DMS153 treated with DMSO at 0.1 percent for 48 hours (cell line): ENCODE data around the gene KAT2B.

Experiments
- DNase-seq: peaks from one replicate; lab custom pipeline; 2025; ENCODE audit not compliant: unreplicated experiment; lab: John Stamatoyannopoulos, UW

KAT2B gene

GRCh38 chr3:20141851-20142250 is 101.6 kb downstream of the KAT2B start:
- DNase-seq, result peak; percentile 0

GRCh38 chr3:20142517-20142916 is 102.3 kb downstream of the KAT2B start:
- DNase-seq, result no peak

GRCh38 chr3:20143519-20143918 is 103.3 kb downstream of the KAT2B start:
- DNase-seq, result no peak

GRCh38 chr3:20145874-20146273 is 105.6 kb downstream of the KAT2B start:
- no peak for DNase-seq

- no peak for DNase-seq
These were observed 106.1 kb downstream of the KAT2B start for GRCh38 chr3:20146301-20146700.

- DNase-seq, result no peak
These were observed 107.1 kb downstream of the KAT2B start for GRCh38 chr3:20147361-20147760.

GRCh38 chr3:20148466-20148865 is 108.2 kb downstream of the KAT2B start:
- DNase-seq, result no peak

GRCh38 chr3:20154078-20154477 is 113.8 kb downstream of the KAT2B start:
- no peak for DNase-seq

GRCh38 chr3:20154928-20155327 is 114.7 kb downstream of the KAT2B start:
- no peak for DNase-seq

GRCh38 chr3:20160230-20160629 is 120.0 kb downstream of the KAT2B start:
- DNase-seq, result no peak

- no peak for DNase-seq
These were observed 121.5 kb downstream of the KAT2B start for GRCh38 chr3:20161714-20162113.

GRCh38 chr3:20173844-20174410 is 133.7 kb downstream of the KAT2B start:
- no peak for DNase-seq

GRCh38 chr3:20181276-20181675 is 141.0 kb downstream of the KAT2B start:
- DNase-seq, result no peak

- no peak for DNase-seq
These were observed 142.0 kb downstream of the KAT2B start for GRCh38 chr3:20182206-20182605.

- DNase-seq, result no peak
These were observed 145.1 kb downstream of the KAT2B start for GRCh38 chr3:20185331-20185678.

- peak; percentile 20 for DNase-seq
These were observed 145.7 kb downstream of the KAT2B start, which contains the start of gene SGO1 for GRCh38 chr3:20185679-20186599. Gene SGO1 (minus strand): TSS chr3:20186206. CDS start chr3:20184027, 2,179 bp downstream.

- DNase-seq, result no peak
These were observed 146.4 kb downstream of the KAT2B start for GRCh38 chr3:20186600-20187004.

GRCh38 chr3:20190991-20191390 is 150.7 kb downstream of the KAT2B start:
- no peak for DNase-seq

- DNase-seq, result no peak
These were observed 154.7 kb downstream of the KAT2B start for GRCh38 chr3:20194793-20195460.

- DNase-seq, result no peak
These were observed 157.5 kb downstream of the KAT2B start for GRCh38 chr3:20197775-20198174.

- no peak for DNase-seq
These were observed 160.9 kb downstream of the KAT2B start for GRCh38 chr3:20201143-20201542.
